ENCODE results near the gene PET100. TPM values are rescaled to one million over a fixed set of nuclear protein-coding genes. Genes with fewer than 3 reads are reported as not detected.

The PET100 gene
- total RNA-seq, 1 donor from 2014 or later = 80.7 TPM

GRCh38 chr19:7678971-7679751, 49.6 kb downstream of the PET100 start:
- Mint-ChIP-seq H3K9me3 (ENCODE audit: low read depth) (peaks cover under 1% of the 10 kb centered on the region), H3K27ac (ENCODE audit: unreplicated experiment) (no peak overlapping the region), H3K27me3 (ENCODE audit: low read depth) (peaks cover 24% of the 10 kb centered on the region), H3K36me3 (ENCODE audit: low read depth) (peaks cover 5% of the 10 kb centered on the region), H3K4me1 (ENCODE audit: low read depth) (peaks cover 11% of the 10 kb centered on the region), H3K4me3 (ENCODE audit: unreplicated experiment) (no peak overlapping the region)
- peak; percentile 17 for TF ChIP-seq CTCF (IDR thresholded peaks at IDR 0.05)
- no peak for DNase-seq (ENCODE audit: low spot score)

- Mint-ChIP-seq H3K4me1 (ENCODE audit: low read depth) (peaks cover 11% of the 10 kb centered on the region), H3K27ac (ENCODE audit: unreplicated experiment) (no peak overlapping the region), H3K27me3 (ENCODE audit: low read depth) (peaks cover 24% of the 10 kb centered on the region), H3K9me3 (ENCODE audit: low read depth) (no peaks in the 10 kb centered on the region), H3K36me3 (ENCODE audit: low read depth) (peaks cover 5% of the 10 kb centered on the region), H3K4me3 (ENCODE audit: unreplicated experiment) (peak overlapping the region; percentile 48)
- TF ChIP-seq CTCF (IDR thresholded peaks at IDR 0.05) = no peak
- DNase-seq (ENCODE audit: low spot score) = no peak
These were observed 50.4 kb downstream of the PET100 start for GRCh38 chr19:7679771-7680605.

- Mint-ChIP-seq H3K4me1 (ENCODE audit: low read depth) (peaks cover 14% of the 10 kb centered on the region), H3K4me3 (ENCODE audit: unreplicated experiment) (peak within 1 kb of the TSS; percentile 88), H3K36me3 (ENCODE audit: low read depth) (peaks cover 7% of the 10 kb centered on the region), H3K27me3 (ENCODE audit: low read depth) (peaks cover 24% of the 10 kb centered on the region), H3K9me3 (ENCODE audit: low read depth) (no peaks in the 10 kb centered on the region), H3K27ac (ENCODE audit: unreplicated experiment) (peak within 1 kb of the TSS; percentile 17)
- peak; percentile 97 for TF ChIP-seq CTCF (IDR thresholded peaks at IDR 0.05)
- DNase-seq (ENCODE audit: low spot score) = no peak
These were observed 51.2 kb downstream of the PET100 start, which contains the start of gene TRAPPC5 for GRCh38 chr19:7680606-7681339. Gene TRAPPC5 (plus strand): TSS chr19:7680833. CDS start chr19:7682254, 1,421 bp downstream.

Small RNA genes within 50 kb of the gene (microRNA-seq; reads per million reads assigned to microRNA genes)
- gene MIR6792 (ENCODE audit: borderline number of aligned reads) = not detected

Other genes with a start within 250 kb of the PET100 start
- gene PEX11G, start 140.8 kb upstream of the PET100 start, total RNA-seq = 1.7 to 2.6 TPM (median 2.3 TPM) in 3 replicates
- gene ZNF358, start 113.7 kb upstream of the PET100 start, total RNA-seq = 72.8 to 78.9 TPM (median 78.1 TPM) in 3 replicates
- 25.9 to 27.9 TPM (median 27.8 TPM) in 3 replicates for gene MCOLN1, start 107.2 kb upstream of the PET100 start, total RNA-seq
- 78.1 to 97.9 TPM (median 87.9 TPM) in 3 replicates for gene PNPLA6, start 94.1 kb upstream of the PET100 start, total RNA-seq
- gene CAMSAP3, start 33.9 kb upstream of the PET100 start, total RNA-seq = 0.41 to 0.42 TPM in 2 of 3 replicates, not detected in the other
- gene XAB2, start 248 bp upstream of the PET100 start, total RNA-seq = 26.7 to 29.8 TPM (median 27.4 TPM) in 3 replicates
- gene PCP2, start 3.9 kb downstream of the PET100 start, total RNA-seq = not detected in 3 replicates
- 2.7 to 10.2 TPM (median 8.1 TPM) in 3 replicates for gene STXBP2, start 7.3 kb downstream of the PET100 start, total RNA-seq
- not detected in 3 replicates for gene RETN, start 39.3 kb downstream of the PET100 start, total RNA-seq
- gene MCEMP1, start 47.3 kb downstream of the PET100 start, total RNA-seq = not detected in 3 replicates
- 94.3 to 107 TPM (median 97.2 TPM) in 3 replicates for gene TRAPPC5, start 51.0 kb downstream of the PET100 start, total RNA-seq
- gene FCER2, start 72.3 kb downstream of the PET100 start, total RNA-seq = not detected in 3 replicates
- gene CLEC4G, start 102.3 kb downstream of the PET100 start, total RNA-seq = not detected in 3 replicates
- not detected in 3 replicates for gene CD209, start 117.7 kb downstream of the PET100 start, total RNA-seq
- gene CLEC4M, start 133.4 kb downstream of the PET100 start, total RNA-seq = not detected in 3 replicates
- gene EVI5L, start 200.4 kb downstream of the PET100 start, total RNA-seq = 27.4 to 30.6 TPM (median 28.4 TPM) in 3 replicates
- gene PRR36, start 244.6 kb downstream of the PET100 start, total RNA-seq = 0.22 to 0.80 TPM (median 0.38 TPM) in 3 replicates

Measured in chondrocyte (in vitro differentiated cells).